Upper lobe of left lung (tissue), 4 donors: Measurements from ENCODE around the gene F11R.
"Not testable (repeated sequence)": the region's sequence is repeated elsewhere in the genome, so short reads cannot be mapped to it uniquely, and the experiment has no call there.

Experiments used
- CTCF ChIP-seq, 6 experiments: fragments of 450-650 bp in 4 of 6; fragments of 200-600 bp in 2 of 6; sonication (generic) in 2 of 6; IDR thresholded peaks; one replicate each; pipeline ENCODE4 v1.5.1; 2016 to 2019; ENCODE audit warnings: antibody characterized with exemption in 6 of 6
- POLR2AphosphoS5 ChIP-seq, 2 donors: sonication (generic); formaldehyde crosslinking; IDR thresholded peaks; one replicate each; pipeline ENCODE4 v1.5.1; 2017; ENCODE audit warnings: antibody characterized with exemption in 2 of 2

DNA sequence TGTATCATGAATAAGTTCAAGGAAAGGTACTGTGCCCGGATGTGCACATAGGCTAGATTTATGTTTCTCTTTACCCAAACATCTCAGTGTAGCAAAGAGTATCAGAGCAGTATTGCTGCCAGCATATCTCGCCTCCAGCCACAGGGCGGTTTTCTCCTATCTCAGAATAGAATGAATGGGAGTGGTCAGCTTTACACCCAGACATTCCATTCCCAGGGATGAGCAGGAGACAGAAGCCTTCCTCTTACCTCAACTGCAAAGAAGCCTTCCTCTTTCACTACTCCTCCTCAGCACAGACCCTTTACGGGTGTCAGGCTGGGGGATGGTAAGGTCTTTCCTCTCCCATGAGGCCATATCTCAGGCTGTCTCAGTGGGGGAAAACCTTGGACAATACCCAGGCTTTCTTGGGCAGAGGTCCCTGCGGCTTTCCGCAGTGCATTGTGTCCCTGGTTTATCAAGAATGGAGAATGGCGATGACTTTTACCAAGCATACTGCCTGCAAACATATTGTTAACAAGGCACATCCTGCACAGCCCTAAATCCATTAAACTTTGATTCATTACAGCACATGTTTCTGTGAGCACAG, 73.7 kb downstream of the F11R start:
- TF ChIP-seq CTCF, POLR2AphosphoS5 (IDR thresholded peaks at IDR 0.05): not testable (repeated sequence)
